ENCODE measurements around the gene WDR74.

DNA sequence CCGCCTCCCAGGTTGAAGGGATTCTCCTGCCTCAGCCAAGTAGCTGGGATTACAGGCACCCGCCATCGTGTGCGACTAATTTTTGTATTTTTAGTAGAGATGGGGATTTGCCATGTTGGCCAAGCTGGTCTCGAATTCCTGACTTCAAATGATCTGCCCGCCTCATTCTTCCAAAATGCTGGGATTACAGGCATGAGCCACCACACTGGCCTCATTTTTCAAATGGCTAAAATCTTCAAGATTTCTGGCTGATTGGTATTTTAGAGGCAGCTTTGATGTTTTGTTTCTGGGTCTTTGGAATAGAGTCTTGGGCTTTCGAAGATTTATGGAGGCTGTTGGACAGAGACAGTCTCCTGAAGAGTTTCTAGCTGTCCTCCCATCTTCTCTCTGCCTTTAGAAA, 35.5 kb upstream of the WDR74 start:
- TF ChIP-seq, protein P1, sequence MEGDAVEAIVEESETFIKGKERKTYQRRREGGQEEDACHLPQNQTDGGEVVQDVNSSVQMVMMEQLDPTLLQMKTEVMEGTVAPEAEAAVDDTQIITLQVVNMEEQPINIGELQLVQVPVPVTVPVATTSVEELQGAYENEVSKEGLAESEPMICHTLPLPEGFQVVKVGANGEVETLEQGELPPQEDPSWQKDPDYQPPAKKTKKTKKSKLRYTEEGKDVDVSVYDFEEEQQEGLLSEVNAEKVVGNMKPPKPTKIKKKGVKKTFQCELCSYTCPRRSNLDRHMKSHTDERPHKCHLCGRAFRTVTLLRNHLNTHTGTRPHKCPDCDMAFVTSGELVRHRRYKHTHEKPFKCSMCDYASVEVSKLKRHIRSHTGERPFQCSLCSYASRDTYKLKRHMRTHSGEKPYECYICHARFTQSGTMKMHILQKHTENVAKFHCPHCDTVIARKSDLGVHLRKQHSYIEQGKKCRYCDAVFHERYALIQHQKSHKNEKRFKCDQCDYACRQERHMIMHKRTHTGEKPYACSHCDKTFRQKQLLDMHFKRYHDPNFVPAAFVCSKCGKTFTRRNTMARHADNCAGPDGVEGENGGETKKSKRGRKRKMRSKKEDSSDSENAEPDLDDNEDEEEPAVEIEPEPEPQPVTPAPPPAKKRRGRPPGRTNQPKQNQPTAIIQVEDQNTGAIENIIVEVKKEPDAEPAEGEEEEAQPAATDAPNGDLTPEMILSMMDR (IDR thresholded peaks at IDR 0.05; ENCODE audit: low read depth, low read length): no peak
- no peak for TF ChIP-seq POLR2A (IDR thresholded peaks at IDR 0.05; ENCODE audit: extremely low read depth, insufficient read length)
- TF ChIP-seq, protein P2, sequence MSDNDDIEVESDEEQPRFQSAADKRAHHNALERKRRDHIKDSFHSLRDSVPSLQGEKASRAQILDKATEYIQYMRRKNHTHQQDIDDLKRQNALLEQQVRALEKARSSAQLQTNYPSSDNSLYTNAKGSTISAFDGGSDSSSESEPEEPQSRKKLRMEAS (IDR thresholded peaks at IDR 0.05; ENCODE audit: low read depth, low read length): no peak

All from NB4 (cell line).